HepG2 (cell line): Measurements from ENCODE around the gene CPLANE1. TPM values are rescaled to one million over a fixed set of nuclear protein-coding genes. Genes with fewer than 3 reads are reported as not detected.
A peak's percentile ranks its signal among the peaks of the same experiment; 100 is the strongest.

ENCODE experiments used
- EED ChIP-seq: sonication (generic); formaldehyde crosslinking; IDR thresholded peaks from 2 replicates; pipeline ENCODE4 v1.5.0; 2020; ENCODE audit warnings: mild to moderate bottlenecking, missing genetic modification reagents
- FOXA3 ChIP-seq: IDR thresholded peaks from 2 replicates; pipeline ENCODE4 v1.6.1; 2016; ENCODE audit warnings: missing genetic modification reagents, missing compliant biosample characterization
- MTERF4 ChIP-seq: sonication (generic); formaldehyde crosslinking; IDR thresholded peaks from 2 replicates; pipeline ENCODE4 v1.8.0; 2023; ENCODE audit warnings: mild to moderate bottlenecking, missing genetic modification reagents
- RBAK ChIP-seq: sonication (generic); formaldehyde crosslinking; IDR thresholded peaks from 2 replicates; pipeline ENCODE4 v1.5.1; 2020; ENCODE audit warnings: mild to moderate bottlenecking, missing genetic modification reagents
- SRF ChIP-seq: IDR thresholded peaks from 2 replicates; pipeline ENCODE4 v1.6.1; 2011; ENCODE audit warnings: mild to moderate bottlenecking, low read depth, low read length, moderate library complexity
- TFE3 ChIP-seq: IDR thresholded peaks from 2 replicates; pipeline ENCODE4 v1.6.1; 2016
- ZFYVE20 ChIP-seq: sonication (generic); formaldehyde crosslinking; IDR thresholded peaks from 2 replicates; pipeline ENCODE4 v1.8.0; 2023; ENCODE audit warnings: low read depth, mild to moderate bottlenecking, moderate library complexity, missing genetic modification reagents, borderline replicate concordance
- ZMAT3 ChIP-seq: sonication (generic); formaldehyde crosslinking; conservative IDR thresholded peaks from 2 replicates; pipeline ENCODE4 v1.7.0; 2021; ENCODE audit warnings: missing genetic modification reagents
- ZNF616 ChIP-seq: sonication (generic); formaldehyde crosslinking; IDR thresholded peaks from 2 replicates; pipeline ENCODE4 v1.5.0; 2020; ENCODE audit warnings: low read depth, mild to moderate bottlenecking, missing genetic modification reagents
- ZNF703 ChIP-seq: sonication (generic); formaldehyde crosslinking; IDR thresholded peaks from 2 replicates; pipeline ENCODE4 v1.5.1; 2020; ENCODE audit warnings: missing genetic modification reagents, mild to moderate bottlenecking, moderate library complexity, borderline replicate concordance
- ZNF737 ChIP-seq: sonication (generic); formaldehyde crosslinking; IDR thresholded peaks from 2 replicates; pipeline ENCODE4 v1.5.0; 2020; ENCODE audit warnings: missing genetic modification reagents, mild to moderate bottlenecking, borderline replicate concordance
- ZNF883 ChIP-seq: sonication (generic); formaldehyde crosslinking; IDR thresholded peaks from 2 replicates; pipeline ENCODE4 v1.5.1; 2020; ENCODE audit warnings: mild to moderate bottlenecking, missing genetic modification reagents; ENCODE audit errors: not compliant biosample characterization
- polyA plus RNA-seq, 8 experiments: library from polyadenylated mRNA; depleted of rRNA in 3 of 8; stranded (reverse) in 7 of 8; unstranded in 1 of 8; fragments of >200 nt; fragmentation: Illumina TruSeq in 4 of 8; extraction: Trizol in 4 of 8; gene quantifications; 2 replicates each; pipeline versions ENCODE4 v1.2.1 to v1.2.3, GENCODE V29; 2011 to 2016; ENCODE audit warnings: low read depth in 4 of 8, missing spikeins in 1 of 8, mixed read lengths in 1 of 8; ENCODE audit not compliant: insufficient read depth in 1 of 8
- total RNA-seq, 5 experiments: library from RNA; depleted of rRNA; stranded (reverse); fragments of >200 nt; fragmentation: Illumina TruSeq; extraction: Trizol; gene quantifications; 2 replicates each; pipeline ENCODE4 v1.2.3, GENCODE V29; 2016; ENCODE audit warnings: low read depth in 1 of 5
- TF ChIP-seq, protein P1 (sequence below): sonication (generic); formaldehyde crosslinking; IDR thresholded peaks from 2 replicates; pipeline ENCODE4 v1.4.0; 2020; ENCODE audit warnings: missing genetic modification reagents
- TF ChIP-seq, protein P2 (sequence below): sonication (generic); formaldehyde crosslinking; IDR thresholded peaks from 2 replicates; pipeline ENCODE4 v1.4.0; 2020; ENCODE audit warnings: mild to moderate bottlenecking, missing genetic modification reagents
- TF ChIP-seq, protein P3 (sequence below): sonication (generic); formaldehyde crosslinking; IDR thresholded peaks from 2 replicates; pipeline ENCODE4 v1.4.0; 2020; ENCODE audit warnings: mild to moderate bottlenecking, missing genetic modification reagents

The CPLANE1 gene
- total and polyA plus RNA-seq, 2 of the 13 experiments (the other 11 are each of a cell fraction or from before 2014, with no cell fraction given), result 6.3 to 9.9 TPM

DNA sequence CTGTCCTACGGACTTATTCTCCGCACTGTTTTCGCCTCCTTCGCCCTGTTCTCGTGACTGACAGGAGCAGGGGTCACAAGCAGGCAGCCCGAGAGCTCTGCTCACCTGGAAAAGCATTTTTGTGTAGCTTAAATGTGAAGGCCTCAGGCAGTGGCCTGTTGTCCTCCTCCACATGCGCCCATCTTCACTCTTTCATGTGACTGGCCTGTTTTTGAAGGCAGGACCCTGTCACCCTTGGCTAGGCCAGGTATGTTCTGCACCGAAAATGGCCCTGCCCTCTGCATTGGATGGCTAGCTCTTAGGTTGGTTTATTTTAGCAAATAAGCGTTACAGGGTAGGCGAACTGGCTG is 614 bp upstream of the CPLANE1 start (continued):
- no peak for TF ChIP-seq ZNF883 (CRISPR knock-in tag)
- TF ChIP-seq TFE3 (CRISPR knock-in tag), result no peak
- TF ChIP-seq, protein P1, sequence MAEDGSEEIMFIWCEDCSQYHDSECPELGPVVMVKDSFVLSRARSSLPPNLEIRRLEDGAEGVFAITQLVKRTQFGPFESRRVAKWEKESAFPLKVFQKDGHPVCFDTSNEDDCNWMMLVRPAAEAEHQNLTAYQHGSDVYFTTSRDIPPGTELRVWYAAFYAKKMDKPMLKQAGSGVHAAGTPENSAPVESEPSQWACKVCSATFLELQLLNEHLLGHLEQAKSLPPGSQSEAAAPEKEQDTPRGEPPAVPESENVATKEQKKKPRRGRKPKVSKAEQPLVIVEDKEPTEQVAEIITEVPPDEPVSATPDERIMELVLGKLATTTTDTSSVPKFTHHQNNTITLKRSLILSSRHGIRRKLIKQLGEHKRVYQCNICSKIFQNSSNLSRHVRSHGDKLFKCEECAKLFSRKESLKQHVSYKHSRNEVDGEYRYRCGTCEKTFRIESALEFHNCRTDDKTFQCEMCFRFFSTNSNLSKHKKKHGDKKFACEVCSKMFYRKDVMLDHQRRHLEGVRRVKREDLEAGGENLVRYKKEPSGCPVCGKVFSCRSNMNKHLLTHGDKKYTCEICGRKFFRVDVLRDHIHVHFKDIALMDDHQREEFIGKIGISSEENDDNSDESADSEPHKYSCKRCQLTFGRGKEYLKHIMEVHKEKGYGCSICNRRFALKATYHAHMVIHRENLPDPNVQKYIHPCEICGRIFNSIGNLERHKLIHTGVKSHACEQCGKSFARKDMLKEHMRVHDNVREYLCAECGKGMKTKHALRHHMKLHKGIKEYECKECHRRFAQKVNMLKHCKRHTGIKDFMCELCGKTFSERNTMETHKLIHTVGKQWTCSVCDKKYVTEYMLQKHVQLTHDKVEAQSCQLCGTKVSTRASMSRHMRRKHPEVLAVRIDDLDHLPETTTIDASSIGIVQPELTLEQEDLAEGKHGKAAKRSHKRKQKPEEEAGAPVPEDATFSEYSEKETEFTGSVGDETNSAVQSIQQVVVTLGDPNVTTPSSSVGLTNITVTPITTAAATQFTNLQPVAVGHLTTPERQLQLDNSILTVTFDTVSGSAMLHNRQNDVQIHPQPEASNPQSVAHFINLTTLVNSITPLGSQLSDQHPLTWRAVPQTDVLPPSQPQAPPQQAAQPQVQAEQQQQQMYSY (CRISPR knock-in tag), result no peak
- no peak for TF ChIP-seq RBAK (CRISPR knock-in tag)
- no peak for TF ChIP-seq ZNF737 (CRISPR knock-in tag)
- TF ChIP-seq, protein P2, sequence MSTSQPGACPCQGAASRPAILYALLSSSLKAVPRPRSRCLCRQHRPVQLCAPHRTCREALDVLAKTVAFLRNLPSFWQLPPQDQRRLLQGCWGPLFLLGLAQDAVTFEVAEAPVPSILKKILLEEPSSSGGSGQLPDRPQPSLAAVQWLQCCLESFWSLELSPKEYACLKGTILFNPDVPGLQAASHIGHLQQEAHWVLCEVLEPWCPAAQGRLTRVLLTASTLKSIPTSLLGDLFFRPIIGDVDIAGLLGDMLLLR (CRISPR knock-in tag), result peak; percentile 22; the same call in 1 of the 2 replicates
- no peak for TF ChIP-seq FOXA3
- no peak for TF ChIP-seq ZNF616 (CRISPR knock-in tag)
- no peak for TF ChIP-seq ZMAT3 (CRISPR knock-in tag)
- no peak; the same call in 1 of the 2 replicates for TF ChIP-seq EED (CRISPR knock-in tag)
- 0 out of 2 replicates have a peak, but pooled peaks have one; percentile 38 for TF ChIP-seq ZFYVE20
- TF ChIP-seq SRF, result no peak
- TF ChIP-seq, protein P3, sequence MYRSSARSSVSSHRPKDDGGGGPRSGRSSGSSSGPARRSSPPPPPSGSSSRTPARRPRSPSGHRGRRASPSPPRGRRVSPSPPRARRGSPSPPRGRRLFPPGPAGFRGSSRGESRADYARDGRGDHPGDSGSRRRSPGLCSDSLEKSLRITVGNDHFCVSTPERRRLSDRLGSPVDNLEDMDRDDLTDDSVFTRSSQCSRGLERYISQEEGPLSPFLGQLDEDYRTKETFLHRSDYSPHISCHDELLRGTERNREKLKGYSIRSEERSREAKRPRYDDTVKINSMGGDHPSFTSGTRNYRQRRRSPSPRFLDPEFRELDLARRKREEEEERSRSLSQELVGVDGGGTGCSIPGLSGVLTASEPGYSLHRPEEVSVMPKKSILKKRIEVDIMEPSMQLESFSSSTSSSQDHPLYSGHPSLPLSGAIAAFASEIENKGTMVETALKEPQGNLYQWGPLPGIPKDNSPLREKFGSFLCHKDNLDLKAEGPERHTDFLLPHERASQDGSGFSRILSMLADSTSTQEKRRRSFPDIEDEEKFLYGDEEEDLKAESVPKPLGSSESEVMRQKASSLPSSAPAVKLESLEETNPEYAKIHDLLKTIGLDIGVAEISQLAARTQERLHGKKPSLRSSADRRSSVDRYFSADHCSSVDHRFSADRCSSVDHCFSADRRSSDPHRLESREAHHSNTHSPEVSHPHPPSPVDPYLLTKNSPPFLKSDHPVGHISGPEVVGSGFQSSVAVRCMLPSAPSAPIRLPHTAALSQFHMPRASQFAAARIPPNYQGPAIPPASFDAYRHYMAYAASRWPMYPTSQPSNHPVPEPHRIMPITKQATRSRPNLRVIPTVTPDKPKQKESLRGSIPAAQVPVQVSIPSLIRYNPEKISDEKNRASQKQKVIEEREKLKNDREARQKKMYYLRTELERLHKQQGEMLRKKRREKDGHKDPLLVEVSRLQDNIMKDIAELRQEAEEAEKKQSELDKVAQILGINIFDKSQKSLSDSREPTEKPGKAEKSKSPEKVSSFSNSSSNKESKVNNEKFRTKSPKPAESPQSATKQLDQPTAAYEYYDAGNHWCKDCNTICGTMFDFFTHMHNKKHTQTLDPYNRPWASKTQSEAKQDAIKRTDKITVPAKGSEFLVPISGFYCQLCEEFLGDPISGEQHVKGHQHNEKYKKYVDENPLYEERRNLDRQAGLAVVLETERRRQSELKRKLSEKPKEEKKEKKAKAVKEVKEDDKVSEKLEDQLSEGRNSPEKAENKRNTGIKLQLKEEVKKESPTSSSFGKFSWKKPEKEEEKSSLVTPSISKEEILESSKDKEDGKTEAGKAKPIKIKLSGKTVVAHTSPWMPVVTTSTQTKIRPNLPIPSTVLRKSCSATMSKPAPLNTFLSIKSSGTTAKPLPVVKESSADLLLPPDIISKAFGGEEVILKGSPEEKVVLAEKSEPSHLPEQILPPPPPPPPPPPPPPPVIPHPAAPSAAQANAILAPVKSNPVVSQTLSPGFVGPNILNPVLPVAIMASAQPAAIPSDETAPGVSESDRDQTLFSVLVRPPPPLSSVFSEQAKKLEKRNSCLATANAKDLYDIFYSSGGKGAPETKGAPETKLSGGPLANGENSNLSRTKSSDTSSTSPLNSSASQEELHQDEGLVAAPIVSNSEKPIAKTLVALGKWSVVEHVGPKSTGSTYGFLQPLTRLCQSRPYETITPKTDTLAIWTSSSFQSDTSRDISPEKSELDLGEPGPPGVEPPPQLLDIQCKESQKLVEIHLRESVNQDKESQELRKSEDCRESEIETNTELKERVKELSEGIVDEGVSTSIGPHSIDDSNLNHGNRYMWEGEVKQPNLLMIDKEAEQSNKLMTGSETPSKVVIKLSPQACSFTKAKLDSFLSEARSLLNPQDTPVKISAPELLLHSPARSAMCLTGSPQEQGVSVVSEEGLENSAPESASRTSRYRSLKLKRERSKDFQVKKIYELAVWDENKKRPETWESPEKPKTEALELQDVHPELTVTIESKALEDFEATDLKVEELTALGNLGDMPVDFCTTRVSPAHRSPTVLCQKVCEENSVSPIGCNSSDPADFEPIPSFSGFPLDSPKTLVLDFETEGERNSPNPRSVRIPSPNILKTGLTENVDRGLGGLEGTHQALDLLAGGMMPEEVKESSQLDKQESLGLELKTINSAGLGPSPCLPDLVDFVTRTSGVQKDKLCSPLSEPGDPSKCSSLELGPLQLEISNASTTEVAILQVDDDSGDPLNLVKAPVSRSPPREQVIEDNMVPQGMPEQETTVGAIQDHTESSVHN, result peak; percentile 77
- TF ChIP-seq MTERF4, result no peak
- no peak for TF ChIP-seq ZNF703 (CRISPR knock-in tag)
